Measurements from ENCODE around the gene OFD1. TPM values are rescaled to one million over a fixed set of nuclear protein-coding genes. Genes with fewer than 3 reads are reported as not detected.

OFD1 gene
- total and polyA plus RNA-seq, 8 donors, result 13.1 to 91.0 (median 19.8) TPM

- TF ChIP-seq CTCF (IDR thresholded peaks at IDR 0.05), result no peak
- Histone ChIP-seq H3K27me3 (no peaks in the 10 kb centered on the region), H3K27ac (no peak overlapping the region), H3K4me3 (no peak overlapping the region), H3K9me3 (no peaks in the 10 kb centered on the region), H3K4me1 (peaks cover 0 to 6% (median 2%) of the 10 kb centered on the region in 3 donors), H3K36me3 (peaks cover 0 to 31% (median 0%) of the 10 kb centered on the region in 3 donors)
- WGBS, 2 donors, result 91% methylated on average over 3 of the region's 3 CpGs
- DNase-seq (no peak), FAIRE-seq (no peak), ATAC-seq (no peak)
- intact Hi-C loops (cut with DNase I), result loop anchor here in 1 of 3 donors (10.0 kb wide), 1 partner anchor 94 kb away; the partner anchor contains the start of gene TCEANC
These were observed 13.9 kb downstream of the OFD1 start for GRCh38 chrX:13748486-13748885.

- FAIRE-seq (peak; percentile 96), DNase-seq (no peak), ATAC-seq (peak; percentile 55 to 84 (median 79))
- Histone ChIP-seq H3K9me3 (no peaks in the 10 kb centered on the region), H3K27ac (no peak overlapping the region), H3K27me3 (no peaks in the 10 kb centered on the region), H3K4me1 (peaks cover 0 to 6% (median 2%) of the 10 kb centered on the region in 3 donors), H3K36me3 (peaks cover 0 to 20% (median 0%) of the 10 kb centered on the region in 3 donors), H3K4me3 (no peak overlapping the region)
- peak; percentile 11 to 51 (median 42) for TF ChIP-seq CTCF (IDR thresholded peaks at IDR 0.05)
- intact Hi-C loops (cut with DNase I), result no loop called here
These were observed 15.7 kb downstream of the OFD1 start for GRCh38 chrX:13750204-13750603.

GRCh38 chrX:13750812-13751211 lies 16.3 kb downstream of the OFD1 start:
- Histone ChIP-seq H3K4me3 (no peak overlapping the region), H3K36me3 (peaks cover 0 to 17% (median 0%) of the 10 kb centered on the region in 3 donors), H3K9me3 (no peaks in the 10 kb centered on the region), H3K4me1 (peaks cover 0 to 6% (median 2%) of the 10 kb centered on the region in 3 donors), H3K27me3 (no peaks in the 10 kb centered on the region), H3K27ac (no peak overlapping the region)
- no peak for TF ChIP-seq CTCF (IDR thresholded peaks at IDR 0.05)
- no peak for ATAC-seq
- intact Hi-C loops (cut with DNase I), result no loop called here
- DNase-seq, result no peak
- no peak for FAIRE-seq

- Histone ChIP-seq H3K9me3 (no peaks in the 10 kb centered on the region), H3K27ac (no peak overlapping the region), H3K4me1 (peaks cover 0 to 6% (median 2%) of the 10 kb centered on the region in 3 donors), H3K4me3 (no peak overlapping the region), H3K36me3 (peaks cover 0 to 17% (median 5%) of the 10 kb centered on the region in 3 donors), H3K27me3 (no peaks in the 10 kb centered on the region)
- intact Hi-C loops (cut with DNase I), result no loop called here
- DNase-seq (no peak), FAIRE-seq (peak; percentile 61), ATAC-seq (no peak)
- no peak for TF ChIP-seq CTCF (IDR thresholded peaks at IDR 0.05)
- 46 to 69% methylated on average over 3 of the region's 3 CpGs for WGBS, 2 donors
These were observed 17.6 kb downstream of the OFD1 start for GRCh38 chrX:13752141-13752540.

GRCh38 chrX:13752646-13753045 lies 18.1 kb downstream of the OFD1 start:
- TF ChIP-seq CTCF (IDR thresholded peaks at IDR 0.05), result no peak

More at GRCh38 chrX:13752646-13753045, 18.1 kb downstream of the OFD1 start:
- intact Hi-C loops (cut with DNase I), result no loop called here
- 42 to 66% methylated on average over 3 of the region's 3 CpGs for WGBS, 2 donors
- peak overlapping the region in 1 of 4 donors; percentile 47 for H3K27ac ChIP-seq
- no peak overlapping the region for H3K4me3 ChIP-seq
- FAIRE-seq (no peak), DNase-seq (no peak), ATAC-seq (peak in 3 of 4 donors; percentile 17 to 37 (median 32))
- H3K4me1 ChIP-seq, result peaks cover 0 to 6% (median 2%) of the 10 kb centered on the region in 3 donors
- no peaks in the 10 kb centered on the region for H3K27me3 ChIP-seq
- no peaks in the 10 kb centered on the region for H3K9me3 ChIP-seq
- peaks cover 0 to 21% (median 11%) of the 10 kb centered on the region in 3 donors for H3K36me3 ChIP-seq
